GM12865 (cell line): Measurements from ENCODE around the gene TBC1D9.

Experiments
- DNase-seq: peaks from one replicate; pipeline ENCODE4 v3.0.0; 2010; ENCODE audit warnings: low read depth
- H3K4me3 ChIP-seq: 2 replicates; pipeline ENCODE4 v1.5.1; 2011; ENCODE audit warnings: mild to moderate bottlenecking, low read depth, low read length, control low read depth
- CTCF ChIP-seq: IDR thresholded peaks from 2 replicates; pipeline ENCODE4 v1.5.1; 2011; ENCODE audit warnings: low read length, control low read depth, low read depth, inconsistent platforms; ENCODE audit not compliant: insufficient read depth; ENCODE audit errors: missing control alignments

The TBC1D9 gene

GRCh38 chr4:140743194-140743931, 12.8 kb downstream of the TBC1D9 start:
- DNase-seq = peak; percentile 68
- peak; percentile 23 for TF ChIP-seq CTCF
- H3K4me3 ChIP-seq = no peak overlapping the region

- DNase-seq = no peak
- TF ChIP-seq CTCF = no peak
- no peak overlapping the region; the same call in 1 of the 2 replicates for H3K4me3 ChIP-seq
Measured at GRCh38 chr4:140742838-140743193, 13.4 kb downstream of the TBC1D9 start.

- H3K4me3 ChIP-seq = no peak overlapping the region
- no peak for DNase-seq
- TF ChIP-seq CTCF = no peak
Measured at GRCh38 chr4:140740906-140741670, 15.1 kb downstream of the TBC1D9 start.

- DNase-seq = no peak
- no peak overlapping the region for H3K4me3 ChIP-seq
- no peak for TF ChIP-seq CTCF
Measured at GRCh38 chr4:140740422-140740821, 15.8 kb downstream of the TBC1D9 start.

- TF ChIP-seq CTCF = no peak
- H3K4me3 ChIP-seq = no peak overlapping the region
- DNase-seq = no peak
Measured at GRCh38 chr4:140739971-140740370, 16.2 kb downstream of the TBC1D9 start.

- no peak for TF ChIP-seq CTCF
- H3K4me3 ChIP-seq = no peak overlapping the region
- DNase-seq = no peak
Measured at GRCh38 chr4:140738139-140738538, 18.0 kb downstream of the TBC1D9 start.
